Measurements from ENCODE around the gene STAT1. TPM values are rescaled to one million over a fixed set of nuclear protein-coding genes. Genes with fewer than 3 reads are reported as not detected.

STAT1 gene
- polyA plus RNA-seq, 1 experiment = 166 TPM

DNA sequence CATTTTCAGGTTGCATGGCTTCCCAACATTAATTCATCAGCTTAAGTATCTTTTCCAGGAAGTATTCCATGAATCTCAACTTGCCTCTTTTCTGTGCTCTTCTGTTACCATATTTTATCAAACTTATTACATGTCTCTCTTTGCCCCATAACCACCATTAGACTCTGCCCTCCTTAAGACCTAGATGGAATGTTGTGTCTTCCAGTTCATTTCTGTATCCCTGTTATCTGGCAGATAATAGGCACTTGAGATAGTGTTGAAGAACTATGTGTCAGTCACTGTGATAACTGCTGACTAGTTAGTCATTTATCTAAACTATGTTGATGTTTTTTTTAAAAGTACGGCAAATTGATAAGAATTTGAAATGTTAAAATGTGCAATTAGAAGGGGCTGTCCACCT is 91.6 kb downstream of the STAT1 start:
- TF ChIP-seq, protein P1, sequence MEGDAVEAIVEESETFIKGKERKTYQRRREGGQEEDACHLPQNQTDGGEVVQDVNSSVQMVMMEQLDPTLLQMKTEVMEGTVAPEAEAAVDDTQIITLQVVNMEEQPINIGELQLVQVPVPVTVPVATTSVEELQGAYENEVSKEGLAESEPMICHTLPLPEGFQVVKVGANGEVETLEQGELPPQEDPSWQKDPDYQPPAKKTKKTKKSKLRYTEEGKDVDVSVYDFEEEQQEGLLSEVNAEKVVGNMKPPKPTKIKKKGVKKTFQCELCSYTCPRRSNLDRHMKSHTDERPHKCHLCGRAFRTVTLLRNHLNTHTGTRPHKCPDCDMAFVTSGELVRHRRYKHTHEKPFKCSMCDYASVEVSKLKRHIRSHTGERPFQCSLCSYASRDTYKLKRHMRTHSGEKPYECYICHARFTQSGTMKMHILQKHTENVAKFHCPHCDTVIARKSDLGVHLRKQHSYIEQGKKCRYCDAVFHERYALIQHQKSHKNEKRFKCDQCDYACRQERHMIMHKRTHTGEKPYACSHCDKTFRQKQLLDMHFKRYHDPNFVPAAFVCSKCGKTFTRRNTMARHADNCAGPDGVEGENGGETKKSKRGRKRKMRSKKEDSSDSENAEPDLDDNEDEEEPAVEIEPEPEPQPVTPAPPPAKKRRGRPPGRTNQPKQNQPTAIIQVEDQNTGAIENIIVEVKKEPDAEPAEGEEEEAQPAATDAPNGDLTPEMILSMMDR (IDR thresholded peaks at IDR 0.05; ENCODE audit: insufficient read depth, low read depth, low read length) = no peak
- peaks cover 7% of the 10 kb centered on the region for H3K36me3 ChIP-seq (ENCODE audit: control insufficient read depth, insufficient read depth, low read length)
- ChIA-PET CTCF (no interaction called here), POLR2A (interaction anchor here (0.6 kb wide), 1 partner anchor 8 kb away, joined by 5 read pairs; no protein-coding TSS in a partner anchor)
- H3K4me3 ChIP-seq (ENCODE audit: low read depth, low read length) = no peak overlapping the region
- no peak for DNase-seq (ENCODE audit: low read depth)
- H3K27me3 ChIP-seq (ENCODE audit: control insufficient read depth, insufficient read depth, low read length) = no peaks in the 10 kb centered on the region

DNA sequence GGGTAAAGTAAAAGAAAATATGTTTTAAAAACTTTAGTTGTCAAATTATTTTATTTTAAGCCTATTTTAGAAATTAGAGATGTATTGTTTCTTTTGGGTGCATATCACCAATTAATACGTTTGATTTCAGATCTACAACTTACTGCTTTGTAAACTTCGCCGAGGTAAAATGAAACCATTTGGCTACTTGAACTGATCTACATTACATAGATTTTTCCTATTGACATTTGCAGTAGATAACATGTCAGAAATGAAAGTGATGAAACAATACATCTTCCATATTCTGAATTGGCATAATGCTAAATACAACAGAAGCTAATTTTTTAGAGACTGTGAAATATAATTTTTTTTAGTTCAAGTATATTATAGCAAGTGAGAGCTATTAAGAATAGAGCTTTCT is 93.9 kb downstream of the STAT1 start:
- DNase-seq (ENCODE audit: low read depth) = no peak
- H3K4me3 ChIP-seq (ENCODE audit: low read depth, low read length) = no peak overlapping the region
- TF ChIP-seq, protein P1 (IDR thresholded peaks at IDR 0.05; ENCODE audit: insufficient read depth, low read depth, low read length) = no peak
- POLR2A ChIA-PET = no interaction called here
- peaks cover 7% of the 10 kb centered on the region for H3K36me3 ChIP-seq (ENCODE audit: control insufficient read depth, insufficient read depth, low read length)
- H3K27me3 ChIP-seq (ENCODE audit: control insufficient read depth, insufficient read depth, low read length) = no peaks in the 10 kb centered on the region
- CTCF ChIA-PET = no interaction called here

Other genes starting within 250 kb of the STAT1 start
- 132 and 372 TPM in 2 replicates for gene GLS, start 133.3 kb downstream of the STAT1 start, polyA plus RNA-seq (2011; rRNA removed)
- 1.3 and 1.5 TPM in 2 replicates for gene STAT4, start 136.8 kb upstream of the STAT1 start, polyA plus RNA-seq (2011; rRNA removed)
- gene MYO1B, start 231.2 kb upstream of the STAT1 start, polyA plus RNA-seq (2011; rRNA removed) = 87.2 and 122 TPM in 2 replicates